Muscle layer of colon (tissue), 2 donors: Measurements from ENCODE around the gene RABL6.
"Not testable (repeated sequence)": the region's sequence is repeated elsewhere in the genome, so short reads cannot be mapped to it uniquely, and the experiment has no call there.

Source experiments
- H3K27ac ChIP-seq: one replicate; pipeline ENCODE4 v1.7.0; 2013; ENCODE audit warnings: low read depth, mild to moderate bottlenecking, low read length, moderate library complexity
- H3K27me3 ChIP-seq, 2 donors: one replicate each; pipeline ENCODE4 v1.7.0; 2013; ENCODE audit warnings: low read length in 2 of 2, mild to moderate bottlenecking in 2 of 2; ENCODE audit not compliant: insufficient read depth in 2 of 2, control insufficient read depth in 1 of 2
- H3K36me3 ChIP-seq: one replicate; pipeline ENCODE4 v1.7.0; 2013; ENCODE audit warnings: mild to moderate bottlenecking, low read length; ENCODE audit not compliant: insufficient read depth
- H3K4me1 ChIP-seq: one replicate; pipeline ENCODE4 v1.7.0; 2013; ENCODE audit warnings: mild to moderate bottlenecking, low read length; ENCODE audit not compliant: insufficient read depth
- H3K4me3 ChIP-seq, 2 donors: one replicate each; pipeline ENCODE4 v1.7.0; 2013; ENCODE audit warnings: low read length in 2 of 2, low read depth in 1 of 2, mild to moderate bottlenecking in 1 of 2, moderate library complexity in 1 of 2
- H3K9ac ChIP-seq: one replicate; pipeline ENCODE4 v1.7.0; 2013; ENCODE audit warnings: low read length
- H3K9me3 ChIP-seq: one replicate; pipeline ENCODE4 v1.7.0; 2013; ENCODE audit warnings: mild to moderate bottlenecking, low read length
- donor health status: abdominal sarcoma.
- donor health status: Adenocarcinoma of cecum.

Gene RABL6

DNA sequence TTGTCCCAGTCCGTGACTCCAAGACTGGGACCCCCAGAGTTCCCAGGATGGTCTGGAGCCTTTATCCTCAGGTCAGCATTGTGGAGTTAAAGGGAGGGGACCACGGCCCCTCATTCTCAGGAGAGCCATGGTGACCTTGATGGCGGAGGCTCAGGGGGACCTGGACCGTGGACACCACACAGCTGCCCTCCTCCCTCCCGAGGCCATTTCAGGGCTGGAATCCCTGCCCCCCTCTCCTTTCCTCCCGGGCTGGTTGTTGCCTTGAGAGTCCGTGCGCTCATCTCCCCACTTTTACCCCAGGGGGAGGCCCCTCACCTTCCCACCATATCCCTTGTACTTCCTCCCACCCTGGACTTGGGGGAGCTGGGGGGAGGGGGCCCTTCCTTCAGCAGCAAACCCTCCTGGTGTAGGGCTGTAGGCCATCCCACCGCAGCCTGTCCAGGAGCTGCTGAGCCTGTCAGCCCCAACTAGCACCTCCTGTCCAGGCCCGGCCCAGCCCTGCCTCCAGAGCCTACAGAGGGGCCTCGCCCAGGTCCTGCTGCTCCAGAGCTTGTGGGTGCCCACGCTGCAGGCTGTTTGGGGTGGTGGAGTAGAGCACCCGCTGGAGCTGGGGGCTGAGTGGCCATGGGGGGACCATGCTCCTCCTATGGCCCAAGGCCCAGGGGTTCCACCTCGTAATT lies 20.2 kb downstream of the RABL6 start:
- H3K27me3 ChIP-seq, result no peaks in the 10 kb centered on the region
- no peak overlapping the region for H3K9ac ChIP-seq
- H3K4me3 ChIP-seq, result no peak overlapping the region
- no peaks in the 10 kb centered on the region for H3K9me3 ChIP-seq
- no peaks in the 10 kb centered on the region for H3K4me1 ChIP-seq
- no peak overlapping the region for H3K27ac ChIP-seq
- peaks cover 42% of the 10 kb centered on the region for H3K36me3 ChIP-seq

DNA sequence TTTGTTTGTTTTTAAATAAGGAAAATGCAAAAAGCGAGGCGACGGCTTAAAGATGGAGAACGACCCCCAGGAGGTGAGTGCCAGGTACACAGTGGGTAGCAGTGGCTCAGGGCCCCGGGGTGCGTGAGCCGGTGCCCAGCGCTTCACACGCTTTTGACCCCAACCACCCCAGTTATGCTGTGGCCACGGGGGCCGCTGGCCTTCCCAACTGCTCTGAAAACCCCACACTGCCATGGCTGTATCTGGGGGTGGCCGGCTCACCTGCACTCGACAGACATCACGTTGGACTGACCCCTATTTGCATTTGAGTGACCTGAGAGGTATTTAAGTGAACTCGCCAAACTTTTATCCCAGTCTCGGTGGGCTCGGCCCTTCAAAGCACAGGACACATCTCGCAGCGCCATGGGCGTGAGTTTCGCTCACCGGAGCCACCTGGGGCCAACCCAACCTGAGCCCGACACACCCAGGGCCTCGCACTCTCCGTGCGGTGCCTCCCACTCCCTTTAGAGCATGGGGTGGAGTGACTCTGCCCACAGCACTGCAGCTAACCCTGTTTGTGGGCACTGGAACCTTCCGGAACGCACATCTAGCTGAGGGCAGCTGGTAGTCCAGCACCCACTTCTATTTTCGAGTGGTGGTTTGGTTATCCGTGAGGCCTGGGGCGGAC lies 20.9 kb downstream of the RABL6 start:
- Histone ChIP-seq H3K36me3 (peaks cover 40% of the 10 kb centered on the region), H3K27ac (no peak overlapping the region), H3K4me1 (no peaks in the 10 kb centered on the region), H3K27me3 (no peaks in the 10 kb centered on the region), H3K4me3 (no peak overlapping the region), H3K9ac (no peak overlapping the region), H3K9me3 (no peaks in the 10 kb centered on the region)

DNA sequence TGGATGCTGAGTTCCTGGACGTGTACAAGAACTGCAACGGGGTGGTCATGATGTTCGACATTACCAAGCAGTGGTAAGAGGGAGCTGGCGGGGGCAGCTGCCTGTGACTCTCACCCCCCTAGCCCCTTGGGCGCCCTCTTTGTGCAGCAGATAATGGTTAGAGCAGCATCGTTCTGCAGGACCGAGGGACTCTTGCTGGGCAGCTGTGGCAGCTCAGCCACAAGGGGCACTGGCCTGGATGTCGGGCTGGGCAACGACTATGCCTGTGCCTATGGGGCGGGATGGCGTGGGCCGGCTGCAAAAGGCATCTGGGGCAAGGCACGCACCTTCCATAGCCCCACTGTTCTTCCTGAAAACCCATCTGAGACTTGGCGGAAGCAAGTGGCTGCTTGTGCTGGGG lies 21.7 kb downstream of the RABL6 start:
- Histone ChIP-seq H3K4me1 (no peaks in the 10 kb centered on the region), H3K9me3 (no peaks in the 10 kb centered on the region), H3K27me3 (no peaks in the 10 kb centered on the region), H3K36me3 (peaks cover 35% of the 10 kb centered on the region), H3K27ac (no peak overlapping the region), H3K9ac (no peak overlapping the region), H3K4me3 (no peak overlapping the region)

DNA sequence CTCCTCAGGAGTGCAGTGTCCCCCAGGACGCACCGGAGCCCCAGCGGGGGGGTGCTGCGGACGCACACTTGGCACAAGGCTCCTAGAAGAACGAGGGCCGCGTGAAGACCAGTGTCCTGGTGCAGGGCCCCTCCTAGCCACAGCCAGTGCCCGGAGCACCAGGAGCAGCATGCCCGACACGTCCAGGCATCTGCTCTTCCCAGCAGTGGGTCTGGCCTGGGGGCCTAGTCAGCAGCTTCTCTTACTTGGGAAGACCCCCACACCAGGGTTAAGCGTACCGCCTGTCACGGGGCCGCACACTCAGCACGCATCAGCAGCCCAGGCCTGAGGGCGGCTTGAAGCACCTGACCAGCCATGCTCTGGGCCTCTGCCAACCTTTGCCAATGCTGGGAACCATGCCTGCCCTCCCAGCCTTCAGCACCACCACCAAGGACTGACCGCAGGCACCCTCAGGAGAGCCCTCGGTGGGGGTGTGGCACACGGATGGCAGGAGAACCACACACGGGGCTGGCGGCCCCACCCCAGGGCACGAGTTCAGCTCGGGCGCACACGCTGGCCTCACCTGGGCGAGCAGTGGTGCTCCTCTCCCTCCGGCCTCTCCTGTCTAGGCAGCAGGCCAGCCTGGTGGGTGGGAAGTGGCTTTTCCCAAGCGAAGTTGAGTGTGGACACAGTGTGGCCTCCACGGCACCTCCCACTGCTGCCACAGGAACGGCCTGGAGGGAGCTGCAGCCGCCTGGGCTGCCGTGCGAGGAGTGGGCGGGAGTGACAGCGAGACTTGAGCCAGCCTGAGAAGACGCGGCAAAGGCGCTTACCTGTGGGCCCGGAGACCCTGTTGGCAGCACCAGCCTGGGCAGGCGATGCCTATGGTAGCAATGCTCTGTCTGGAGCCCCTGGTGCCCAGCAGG lies 22.5 kb downstream of the RABL6 start:
- Histone ChIP-seq H3K27ac (no peak overlapping the region), H3K4me3 (no peak overlapping the region), H3K9ac (no peak overlapping the region), H3K27me3 (no peaks in the 10 kb centered on the region), H3K36me3 (peaks cover 35% of the 10 kb centered on the region), H3K9me3 (no peaks in the 10 kb centered on the region), H3K4me1 (no peaks in the 10 kb centered on the region)

DNA sequence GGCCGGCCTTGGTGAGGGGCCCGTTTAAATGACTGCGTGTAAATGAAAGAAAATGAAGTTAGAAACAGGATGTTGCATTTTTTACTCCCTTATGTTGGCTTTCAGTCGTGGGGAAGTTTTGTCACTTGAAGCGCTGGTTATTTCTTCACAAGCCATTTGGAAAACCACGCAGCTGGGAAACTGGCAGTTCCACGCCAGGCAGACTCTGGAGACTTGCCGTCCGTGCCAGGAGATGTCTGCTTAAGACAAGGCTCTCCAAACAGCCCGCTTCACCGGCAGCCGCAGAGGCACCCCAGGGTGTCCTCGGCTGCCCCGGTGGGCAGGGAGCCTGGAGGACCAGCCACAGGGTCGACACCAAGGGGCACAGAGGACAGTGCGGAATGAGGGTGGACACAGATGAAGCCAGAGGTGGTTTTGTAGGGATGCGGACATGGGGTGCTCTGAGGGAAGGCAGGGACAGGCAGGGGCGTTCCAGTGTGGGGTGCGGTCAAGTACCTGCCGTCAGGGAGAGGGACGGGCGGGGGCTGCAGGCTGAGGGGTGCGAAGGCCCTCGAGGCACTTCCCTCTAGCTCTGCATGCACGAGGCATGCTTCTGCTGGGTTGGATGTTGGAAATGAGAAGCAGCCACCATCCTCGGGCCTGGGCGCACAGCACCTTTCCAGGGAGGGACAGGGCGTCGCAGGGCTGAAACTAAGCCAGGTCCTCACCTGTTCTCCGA lies 23.4 kb downstream of the RABL6 start:
- Histone ChIP-seq H3K36me3 (peaks cover 27% of the 10 kb centered on the region), H3K9ac (no peak overlapping the region), H3K4me3 (no peak overlapping the region), H3K27me3 (no peaks in the 10 kb centered on the region), H3K27ac (no peak overlapping the region), H3K4me1 (no peaks in the 10 kb centered on the region), H3K9me3 (no peaks in the 10 kb centered on the region)

DNA sequence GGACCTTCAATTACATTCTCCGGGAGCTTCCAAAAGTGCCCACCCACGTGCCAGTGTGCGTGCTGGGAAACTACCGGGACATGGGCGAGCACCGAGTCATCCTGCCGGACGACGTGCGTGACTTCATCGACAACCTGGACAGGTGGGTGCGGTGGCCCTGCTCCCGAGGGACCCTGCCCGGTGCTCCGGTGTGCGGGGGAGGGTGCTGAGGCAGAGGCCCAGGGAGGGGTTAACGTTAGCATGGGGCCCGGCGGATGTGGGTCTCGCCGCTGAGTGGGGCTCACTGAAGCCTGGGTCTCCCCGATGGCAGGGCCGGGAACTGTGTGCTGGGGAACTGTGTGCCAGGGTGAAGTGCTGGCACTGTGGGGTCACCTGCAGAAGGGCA lies 24.0 kb downstream of the RABL6 start:
- Histone ChIP-seq H3K4me3 (no peak overlapping the region), H3K9ac (no peak overlapping the region), H3K4me1 (no peaks in the 10 kb centered on the region), H3K27me3 (no peaks in the 10 kb centered on the region), H3K27ac (no peak overlapping the region), H3K36me3 (peaks cover 27% of the 10 kb centered on the region), H3K9me3 (no peaks in the 10 kb centered on the region)

DNA sequence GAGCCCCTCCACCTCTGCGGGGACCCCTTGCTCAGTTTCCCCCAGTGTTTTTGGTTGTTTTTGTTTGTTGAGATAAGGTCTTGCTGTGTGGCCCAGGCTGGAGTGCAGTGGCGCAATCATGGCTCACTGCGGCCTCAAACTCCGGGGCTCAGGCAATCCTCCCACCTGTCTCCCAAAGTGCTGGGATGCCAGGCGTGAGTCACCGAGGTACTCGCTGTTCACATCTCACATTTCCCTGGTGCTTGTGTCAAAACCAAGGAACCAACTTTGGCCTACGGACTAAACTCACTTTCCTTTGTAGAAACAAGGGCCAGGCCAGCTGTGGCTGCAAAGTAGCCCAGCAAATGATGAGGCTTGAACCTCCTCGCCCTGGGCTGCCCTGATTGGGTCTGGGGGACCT lies 24.8 kb downstream of the RABL6 start:
- Histone ChIP-seq H3K9me3 (no peaks in the 10 kb centered on the region), H3K27ac (no peak overlapping the region), H3K9ac (no peak overlapping the region), H3K4me3 (no peak overlapping the region), H3K4me1 (no peaks in the 10 kb centered on the region), H3K36me3 (peaks cover 27% of the 10 kb centered on the region), H3K27me3 (no peaks in the 10 kb centered on the region)

DNA sequence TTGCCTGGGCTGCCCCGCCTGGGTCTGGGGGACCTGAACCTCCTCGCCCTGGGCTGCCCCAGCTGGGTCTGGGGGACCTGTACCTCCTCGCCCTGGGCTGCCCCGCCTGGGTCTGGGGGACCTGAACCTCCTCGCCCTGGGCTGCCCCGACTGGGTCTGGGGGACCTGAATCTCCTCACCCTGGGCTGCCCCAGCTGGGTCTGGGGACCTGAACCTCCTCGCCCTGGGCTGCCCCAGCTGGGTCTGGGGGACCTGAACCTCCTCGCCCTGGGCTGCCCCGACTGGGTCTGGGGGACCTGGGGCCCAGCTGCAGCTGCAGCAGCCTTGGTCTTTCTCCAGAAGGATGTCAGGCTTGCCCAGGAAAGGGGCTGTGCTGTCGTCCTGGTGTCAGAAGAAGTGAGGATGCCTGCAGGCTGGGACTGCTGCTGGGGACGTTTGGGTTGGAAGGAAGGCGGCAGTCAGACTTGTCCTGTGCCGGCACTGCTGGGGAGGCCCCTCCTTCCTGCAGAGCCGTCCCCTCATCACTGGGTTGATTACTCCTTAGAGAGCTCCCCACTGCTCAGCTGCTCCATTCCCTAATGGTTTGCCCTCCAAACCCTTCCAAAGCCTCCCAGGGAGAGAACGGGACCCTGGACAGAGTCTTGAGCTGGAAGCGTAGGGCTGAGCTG lies 25.8 kb downstream of the RABL6 start:
- H3K9ac ChIP-seq, H3K4me1 ChIP-seq, H3K27ac ChIP-seq, H3K27me3 ChIP-seq, H3K9me3 ChIP-seq, H3K4me3 ChIP-seq: not testable (repeated sequence)
- H3K36me3 ChIP-seq, result peaks cover 27% of the 10 kb centered on the region

DNA sequence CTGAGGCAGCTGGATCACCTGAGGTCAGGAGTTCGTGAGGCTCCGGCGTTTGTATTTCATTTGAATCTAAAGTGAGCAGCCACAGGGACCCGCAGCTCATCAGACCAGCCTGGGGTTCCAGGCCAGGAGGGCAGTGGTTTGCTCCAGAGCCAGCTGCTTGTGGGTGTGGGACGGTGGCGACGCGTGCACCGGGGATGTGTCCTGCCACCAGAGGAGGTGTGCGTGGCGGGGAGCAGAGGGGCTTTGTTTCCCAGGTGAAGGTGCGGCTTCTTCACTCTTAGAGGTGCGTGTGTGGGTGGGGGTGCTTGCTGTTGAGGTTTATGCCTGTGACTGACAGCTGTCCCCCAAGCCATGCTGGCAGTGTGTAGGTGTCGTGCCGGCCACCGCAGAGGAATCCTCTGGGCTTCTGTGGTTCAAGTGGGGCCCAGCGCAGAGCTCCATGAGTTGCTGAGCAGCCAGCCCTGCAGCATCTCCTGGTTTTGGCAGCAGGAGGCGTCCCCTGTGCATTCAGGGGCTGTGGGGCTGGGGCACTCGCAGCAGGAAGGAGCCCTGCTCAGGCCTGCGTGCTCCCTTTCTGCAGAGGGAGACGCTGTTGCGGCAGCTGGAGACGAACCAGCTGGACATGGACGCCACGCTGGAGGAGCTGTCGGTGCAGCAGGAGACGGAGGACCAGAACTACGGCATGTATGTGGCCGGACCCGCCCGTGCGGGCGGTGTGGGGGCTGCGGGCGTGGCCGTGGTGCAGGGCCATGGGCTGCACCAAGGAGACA lies 27.6 kb downstream of the RABL6 start:
- Histone ChIP-seq H3K27ac (no peak overlapping the region), H3K9ac (no peak overlapping the region), H3K27me3 (no peaks in the 10 kb centered on the region), H3K4me1 (no peaks in the 10 kb centered on the region), H3K9me3 (no peaks in the 10 kb centered on the region), H3K4me3 (no peak overlapping the region), H3K36me3 (peaks cover 13% of the 10 kb centered on the region)
